ENCODE data around the gene PHACTR1. TPM values are rescaled to one million over a fixed set of nuclear protein-coding genes. Genes with fewer than 3 reads are reported as not detected.

The PHACTR1 gene
- total and polyA plus RNA-seq, 9 of the 15 experiments (the other 6 are each of a cell fraction or from before 2014, with no cell fraction given) = 11.5 to 32.6 (median 22.0) TPM

- TF ChIP-seq FOXO4 (CRISPR knock-in tag; IDR thresholded peaks at IDR 0.05) = no peak
- no peak for TF ChIP-seq ZNF584 (CRISPR knock-in tag; IDR thresholded peaks at IDR 0.05; ENCODE audit: low read depth)
- no peak for TF ChIP-seq GTF3C2 (IDR thresholded peaks at IDR 0.05; ENCODE audit: borderline replicate concordance, extremely low read depth, insufficient read length)
- TF ChIP-seq MLX (CRISPR knock-in tag; conservative IDR thresholded peaks at IDR 0.05) = no peak
Measured at GRCh38 chr6:12969966-12970365, 253.4 kb downstream of the PHACTR1 start (continued).

- no peaks in the 10 kb centered on the region for H3K79me2 ChIP-seq (ENCODE audit: control insufficient read depth, insufficient read depth, low read length)
- no peak overlapping the region for H3K27ac ChIP-seq (ENCODE audit: extremely low read depth, low read depth, low read length)
- BruUV-seq (replicated peaks) = no TSS peak
- no peaks in the 10 kb centered on the region for H3K9me3 ChIP-seq (replicated peaks; ENCODE audit: control insufficient read depth, insufficient read depth, low read depth, low read length)
- no peak for TF ChIP-seq RBM14 (IDR thresholded peaks at IDR 0.05; ENCODE audit: borderline replicate concordance, insufficient read depth, low read depth, low read length)
- no peak for TF ChIP-seq PBX2 (CRISPR knock-in tag; IDR thresholded peaks at IDR 0.05; ENCODE audit: low read depth)
- TF ChIP-seq PBX2 (tag; conservative IDR thresholded peaks at IDR 0.05; ENCODE audit: low read depth) = peak; percentile 71
- H3K9me1 ChIP-seq (ENCODE audit: control insufficient read depth, insufficient read depth, low read length) = no peaks in the 10 kb centered on the region
- no peak overlapping the region for H2AFZ ChIP-seq (ENCODE audit: low read depth, low read length)
- DNase-seq (ENCODE audit: extremely low read depth in 1 of 4, low spot score in 3 of 4) = no peak
- no peaks in the 10 kb centered on the region for H3K4me1 ChIP-seq (replicated peaks in 1 of 2; ENCODE audit: control insufficient read depth in 2 of 2, insufficient read depth in 2 of 2, low read length in 2 of 2)
- no peaks in the 10 kb centered on the region for H3K36me3 ChIP-seq (ENCODE audit: control insufficient read depth, insufficient read depth, low read length)
- no peak overlapping the region for H3K9ac ChIP-seq (ENCODE audit: insufficient read depth in 1 of 2, low read depth in 2 of 2, low read length in 2 of 2)
- CTCF ChIA-PET (ENCODE audit: low intra/inter-chr PET ratio) = no interaction called here
- intact Hi-C loops (cut with micrococcal nuclease) (no loop called here), in situ Hi-C loops (cut with MboI) (no loop called here)
- 0% methylated on average over 4 of the region's 4 CpGs for WGBS (ENCODE audit: insufficient coverage, low coverage, missing lambda C conversion rate)
- H3K4me2 ChIP-seq (ENCODE audit: insufficient read depth, low read length) = no peak overlapping the region
- POLR2A ChIA-PET = no interaction called here
- H3K27me3 ChIP-seq (ENCODE audit: control insufficient read depth in 2 of 2, insufficient read depth in 2 of 2, low read length in 2 of 2) = peaks cover 14 to 21% of the 10 kb centered on the region in 2 experiments; a peak in 4 of 5 replicates
- FAIRE-seq = no peak
- H4K20me1 ChIP-seq (replicated peaks; ENCODE audit: control insufficient read depth, insufficient read depth, low read length) = 0 out of 2 replicates have a peak, but pooled peaks cover 3% of the 10 kb centered on the region
- no peak for ATAC-seq
- no peak overlapping the region for H3K4me3 ChIP-seq
Measured at GRCh38 chr6:12973386-12973785, 256.8 kb downstream of the PHACTR1 start.
